Thoracic aorta (tissue), 2 donors: ENCODE measurements around the gene NID2. TPM values are rescaled to one million over a fixed set of nuclear protein-coding genes. Genes with fewer than 3 reads are reported as not detected.

Source experiments
- ATAC-seq: fragments of 150-250 bp; one replicate; pipeline ENCODE4 v1.8.0; 2017; ENCODE audit warnings: low read depth; ENCODE audit not compliant: insufficient number of reproducible peaks, low FRiP score
- DNase-seq: peaks from one replicate; pipeline ENCODE4 v3.0.0-alpha.2; 2020; ENCODE audit warnings: low spot score
- H3K27ac ChIP-seq, 2 donors: fragments of 200-600 bp; sonication (generic); 1 replicate in 1 of 2; 2 replicates in 1 of 2; pipeline ENCODE4 v1.5.1; 2016; ENCODE audit warnings: mild to moderate bottlenecking in 2 of 2, moderate library complexity in 2 of 2
- H3K27me3 ChIP-seq: fragments of 200-600 bp; sonication (generic); replicated peaks from 2 replicates; pipeline ENCODE4 v1.6.0; 2016; ENCODE audit warnings: mild to moderate bottlenecking; ENCODE audit not compliant: insufficient read depth
- H3K36me3 ChIP-seq: fragments of 200-600 bp; sonication (generic); one replicate; pipeline ENCODE4 v1.5.1; 2016
- H3K4me1 ChIP-seq, 2 donors: fragments of 200-600 bp; sonication (generic); 1 replicate in 1 of 2; 2 replicates in 1 of 2; pipeline versions ENCODE4 v1.5.1 to v1.6.0; 2016; ENCODE audit warnings: low read depth in 2 of 2, mild to moderate bottlenecking in 1 of 2; ENCODE audit not compliant: control insufficient read depth in 1 of 2
- H3K4me3 ChIP-seq: fragments of 200-600 bp; sonication (generic); 2 replicates; pipeline ENCODE4 v1.5.1; 2016; ENCODE audit warnings: mild to moderate bottlenecking
- H3K9me3 ChIP-seq: fragments of 200-600 bp; sonication (generic); 2 replicates; pipeline ENCODE4 v1.5.1; 2016
- total RNA-seq, 2 donors: library from RNA; depleted of rRNA; stranded (reverse); fragments of >200 nt; gene quantifications; one replicate each; pipeline versions ENCODE4 v1.1.0 to v1.2.3, GENCODE V29; 2016
- TF ChIP-seq, protein P1 (sequence below): fragments of 200-600 bp; sonication (generic); IDR thresholded peaks from one replicate; pipeline ENCODE4 v1.5.1; 2019; ENCODE audit warnings: antibody characterized with exemption

The NID2 gene
- total RNA-seq, 2 donors from 2014 or later: 21.0 to 33.3 TPM

DNA sequence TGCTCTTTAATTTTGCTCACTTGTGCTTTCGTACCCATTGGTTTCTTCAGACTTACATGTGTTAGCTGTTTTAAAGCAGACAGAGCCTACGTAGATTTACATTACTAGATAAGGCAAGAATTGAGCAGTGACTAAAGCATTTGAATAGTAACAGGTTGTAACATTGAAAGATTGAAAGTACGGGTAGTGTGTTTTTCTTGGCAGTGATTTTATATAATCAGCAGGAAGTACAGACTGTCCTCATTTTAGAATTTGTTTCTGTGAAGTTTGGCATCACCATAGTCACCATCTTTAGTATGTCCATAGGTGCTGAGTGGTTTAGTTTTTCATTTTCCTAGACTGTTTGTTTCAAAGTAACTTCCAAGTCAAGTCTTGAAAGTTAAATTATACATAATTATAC is 65.5 kb downstream of the NID2 start:
- Histone ChIP-seq H3K27ac (no peak overlapping the region), H3K9me3 (no peaks in the 10 kb centered on the region), H3K27me3 (no peaks in the 10 kb centered on the region), H3K4me1 (peaks cover 5 to 18% of the 10 kb centered on the region in 2 donors), H3K36me3 (peaks cover 35% of the 10 kb centered on the region), H3K4me3 (no peak overlapping the region)
- TF ChIP-seq, protein P1, sequence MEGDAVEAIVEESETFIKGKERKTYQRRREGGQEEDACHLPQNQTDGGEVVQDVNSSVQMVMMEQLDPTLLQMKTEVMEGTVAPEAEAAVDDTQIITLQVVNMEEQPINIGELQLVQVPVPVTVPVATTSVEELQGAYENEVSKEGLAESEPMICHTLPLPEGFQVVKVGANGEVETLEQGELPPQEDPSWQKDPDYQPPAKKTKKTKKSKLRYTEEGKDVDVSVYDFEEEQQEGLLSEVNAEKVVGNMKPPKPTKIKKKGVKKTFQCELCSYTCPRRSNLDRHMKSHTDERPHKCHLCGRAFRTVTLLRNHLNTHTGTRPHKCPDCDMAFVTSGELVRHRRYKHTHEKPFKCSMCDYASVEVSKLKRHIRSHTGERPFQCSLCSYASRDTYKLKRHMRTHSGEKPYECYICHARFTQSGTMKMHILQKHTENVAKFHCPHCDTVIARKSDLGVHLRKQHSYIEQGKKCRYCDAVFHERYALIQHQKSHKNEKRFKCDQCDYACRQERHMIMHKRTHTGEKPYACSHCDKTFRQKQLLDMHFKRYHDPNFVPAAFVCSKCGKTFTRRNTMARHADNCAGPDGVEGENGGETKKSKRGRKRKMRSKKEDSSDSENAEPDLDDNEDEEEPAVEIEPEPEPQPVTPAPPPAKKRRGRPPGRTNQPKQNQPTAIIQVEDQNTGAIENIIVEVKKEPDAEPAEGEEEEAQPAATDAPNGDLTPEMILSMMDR: no peak
- DNase-seq (no peak), ATAC-seq (no peak)

DNA sequence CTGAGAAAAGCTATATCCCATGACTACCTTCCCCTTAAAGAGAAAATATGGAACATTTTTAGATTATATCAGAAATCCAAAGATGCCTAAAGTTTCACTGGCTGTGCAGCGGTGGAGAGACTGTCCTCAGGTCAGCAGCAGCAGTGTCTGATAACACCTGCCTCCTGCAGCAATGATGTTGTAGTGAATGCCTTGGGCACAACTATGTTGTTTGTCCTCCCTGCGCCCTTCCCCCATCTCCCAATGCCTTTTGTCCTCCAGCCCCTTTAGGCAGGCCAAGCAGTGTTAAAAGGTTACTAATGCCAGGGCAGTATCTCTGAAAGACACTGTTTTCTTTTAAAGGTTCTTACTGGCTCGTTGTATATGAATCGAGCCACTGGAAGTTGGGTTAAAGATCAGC is 66.3 kb downstream of the NID2 start:
- no peaks in the 10 kb centered on the region for H3K9me3 ChIP-seq
- H3K27ac ChIP-seq: no peak overlapping the region
- H3K27me3 ChIP-seq: no peaks in the 10 kb centered on the region
- TF ChIP-seq, protein P1: no peak
- H3K36me3 ChIP-seq: peaks cover 28% of the 10 kb centered on the region
- peaks cover 5 to 18% of the 10 kb centered on the region in 2 donors for H3K4me1 ChIP-seq
- ATAC-seq (no peak), DNase-seq (no peak)
- no peak overlapping the region for H3K4me3 ChIP-seq

DNA sequence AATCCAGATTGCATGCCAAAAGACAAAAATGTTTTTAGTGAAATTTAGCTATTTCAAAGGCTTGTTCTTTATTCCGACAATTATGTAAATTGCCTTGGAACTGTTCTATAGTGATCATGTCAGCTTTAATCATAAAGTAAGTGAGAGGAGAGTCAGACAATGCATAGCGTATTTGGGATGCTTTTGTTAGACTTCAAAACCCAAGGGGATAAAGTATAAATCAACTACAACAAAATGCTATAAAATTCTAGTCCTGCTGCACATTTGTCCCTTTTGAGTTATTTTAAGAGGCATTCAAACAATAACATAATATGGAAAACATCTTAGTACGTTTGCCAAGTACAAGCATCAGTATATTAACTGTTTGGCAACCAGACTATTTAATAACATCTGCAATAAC is 68.2 kb downstream of the NID2 start:
- Histone ChIP-seq H3K4me1 (peaks cover 5 to 18% of the 10 kb centered on the region in 2 donors), H3K9me3 (no peaks in the 10 kb centered on the region), H3K27ac (no peak overlapping the region), H3K27me3 (no peaks in the 10 kb centered on the region), H3K36me3 (peaks cover 21% of the 10 kb centered on the region), H3K4me3 (no peak overlapping the region)
- DNase-seq (no peak), ATAC-seq (no peak)
- TF ChIP-seq, protein P1: no peak

DNA sequence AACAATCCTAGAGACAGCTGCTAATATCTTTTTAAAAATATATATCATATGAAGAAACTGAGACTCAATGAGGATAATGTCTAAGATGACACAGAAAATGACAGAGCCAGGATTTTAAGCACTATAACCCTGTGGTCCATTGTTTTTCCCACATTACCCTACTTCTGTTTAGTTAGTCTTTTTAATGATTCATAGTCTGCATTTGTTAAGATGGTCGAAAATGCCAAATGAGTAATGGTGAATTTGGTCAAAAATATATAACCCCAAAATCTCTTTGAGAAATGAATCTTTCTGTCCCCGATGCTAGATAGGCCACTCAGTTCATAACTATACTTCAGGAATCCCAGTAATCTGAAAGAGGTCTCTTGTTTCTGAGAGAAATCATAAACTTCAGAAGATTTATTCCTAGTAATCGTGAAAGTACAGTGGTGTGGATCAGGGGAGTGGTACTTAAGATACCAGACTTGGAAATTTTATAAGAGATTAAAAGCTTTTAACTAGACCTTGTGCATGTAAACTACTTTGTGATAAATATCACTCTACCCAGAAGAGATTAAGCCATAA is 68.8 kb downstream of the NID2 start:
- DNase-seq (no peak), ATAC-seq (no peak)
- Histone ChIP-seq H3K27ac (no peak overlapping the region), H3K9me3 (no peaks in the 10 kb centered on the region), H3K27me3 (no peaks in the 10 kb centered on the region), H3K4me1 (peaks cover 5 to 18% of the 10 kb centered on the region in 2 donors), H3K4me3 (no peak overlapping the region), H3K36me3 (peaks cover 17% of the 10 kb centered on the region)
- TF ChIP-seq, protein P1: no peak

DNA sequence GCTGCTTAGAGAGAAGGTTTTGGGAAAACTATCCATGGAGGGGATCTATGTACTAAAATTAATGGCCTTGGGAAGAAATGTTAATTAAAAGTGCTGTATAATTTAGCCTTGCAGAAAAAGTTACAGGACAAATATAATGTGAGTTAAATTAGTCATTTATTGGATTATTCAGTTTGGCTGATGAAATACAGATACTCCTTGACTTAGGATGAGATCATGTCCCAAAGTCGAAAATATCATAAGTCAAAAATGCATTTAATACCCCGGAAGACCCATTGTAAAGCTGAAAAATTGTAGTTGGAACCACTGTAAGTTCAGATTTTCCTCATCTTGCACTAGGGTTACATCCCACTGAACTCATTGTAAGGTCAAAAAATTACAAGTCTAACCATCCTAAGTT is 69.8 kb downstream of the NID2 start:
- peaks cover 11% of the 10 kb centered on the region for H3K36me3 ChIP-seq
- no peak overlapping the region for H3K4me3 ChIP-seq
- no peaks in the 10 kb centered on the region for H3K27me3 ChIP-seq
- ATAC-seq (no peak), DNase-seq (no peak)
- H3K27ac ChIP-seq: no peak overlapping the region
- TF ChIP-seq, protein P1: no peak
- H3K9me3 ChIP-seq: no peaks in the 10 kb centered on the region
- H3K4me1 ChIP-seq: peaks cover 5 to 16% of the 10 kb centered on the region in 2 donors
